T-helper 1 cell treated with Interleukin-12 subunit alpha and Interleukin-12 subunit beta and Interleukin-4 antibody, amounts not matched to agents 30 μg/mL and 1 μg/mL, for 36 hours (primary cell): ENCODE results near the gene ZSWIM4.
"Not testable (repeated sequence)": the region's sequence is repeated elsewhere in the genome, so short reads cannot be mapped to it uniquely, and the experiment has no call there.

Experiments used
- H3K27ac Mint-ChIP-seq: one replicate; pipeline ENCODE4 v1.8.0; 2021; ENCODE audit warnings: mild to moderate bottlenecking, mixed read lengths
- H3K27me3 Mint-ChIP-seq: one replicate; pipeline ENCODE4 v1.8.0; 2021; ENCODE audit warnings: low read depth, mixed read lengths
- H3K36me3 Mint-ChIP-seq: one replicate; pipeline ENCODE4 v1.8.0; 2021; ENCODE audit warnings: low read depth, mixed read lengths
- H3K4me1 Mint-ChIP-seq: one replicate; pipeline ENCODE4 v1.8.0; 2021; ENCODE audit warnings: low read depth, mixed read lengths
- H3K4me3 Mint-ChIP-seq: one replicate; pipeline ENCODE4 v1.8.0; 2021; ENCODE audit warnings: mild to moderate bottlenecking, moderate library complexity, mixed read lengths
- H3K9me3 Mint-ChIP-seq: one replicate; pipeline ENCODE4 v1.8.0; 2021; ENCODE audit warnings: mixed read lengths

Gene ZSWIM4

DNA sequence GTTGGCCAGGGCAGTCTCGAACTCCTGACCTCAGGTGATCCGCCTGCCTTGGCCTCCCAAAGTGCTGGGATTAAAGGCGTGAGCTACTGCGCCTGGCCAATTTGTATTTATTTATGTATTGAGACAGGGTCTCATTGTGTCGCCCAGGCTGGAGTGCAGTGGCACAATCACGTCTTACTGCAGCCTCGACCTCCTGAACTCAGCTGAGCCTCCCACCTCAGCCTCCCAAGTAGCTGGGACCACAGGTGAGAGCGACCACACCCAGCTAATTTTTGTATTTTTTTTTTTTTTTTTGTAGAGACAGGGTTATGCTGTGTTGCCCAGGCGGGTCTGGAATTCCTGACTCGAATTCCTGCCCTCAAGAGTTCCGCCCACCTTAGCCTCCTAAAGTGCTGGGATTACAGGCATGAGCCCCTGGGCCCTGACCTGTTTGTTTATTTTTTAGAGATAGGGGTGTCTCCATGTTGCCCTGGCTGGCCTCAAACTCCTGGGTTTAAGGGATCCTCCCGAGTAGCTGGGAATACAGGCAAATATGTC lies 57.0 kb downstream of the ZSWIM4 start:
- not testable (repeated sequence) for H3K27me3 Mint-ChIP-seq, H3K27ac Mint-ChIP-seq, H3K4me1 Mint-ChIP-seq, H3K4me3 Mint-ChIP-seq, H3K36me3 Mint-ChIP-seq, H3K9me3 Mint-ChIP-seq

DNA sequence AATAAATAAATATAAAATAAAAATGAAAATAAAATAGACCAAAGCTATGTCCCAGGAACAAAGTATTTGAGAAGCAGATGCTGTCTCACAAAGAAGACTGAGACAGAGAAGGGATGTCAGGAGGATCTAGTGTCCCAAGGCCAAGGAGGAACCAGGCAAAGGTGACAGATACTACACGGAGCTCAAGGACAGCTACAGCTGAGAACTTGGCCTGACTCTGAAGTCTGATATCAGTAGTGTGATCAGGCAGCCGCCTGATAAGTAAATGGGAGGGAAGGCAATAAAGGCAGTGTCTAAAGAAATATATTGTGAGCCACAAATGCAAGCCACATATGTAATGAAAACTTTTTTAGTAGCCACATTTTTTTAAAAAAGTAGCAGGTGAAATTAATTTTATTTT lies 61.3 kb downstream of the ZSWIM4 start:
- H3K4me3 Mint-ChIP-seq, result no peak overlapping the region
- H3K27ac Mint-ChIP-seq, result no peak overlapping the region

DNA sequence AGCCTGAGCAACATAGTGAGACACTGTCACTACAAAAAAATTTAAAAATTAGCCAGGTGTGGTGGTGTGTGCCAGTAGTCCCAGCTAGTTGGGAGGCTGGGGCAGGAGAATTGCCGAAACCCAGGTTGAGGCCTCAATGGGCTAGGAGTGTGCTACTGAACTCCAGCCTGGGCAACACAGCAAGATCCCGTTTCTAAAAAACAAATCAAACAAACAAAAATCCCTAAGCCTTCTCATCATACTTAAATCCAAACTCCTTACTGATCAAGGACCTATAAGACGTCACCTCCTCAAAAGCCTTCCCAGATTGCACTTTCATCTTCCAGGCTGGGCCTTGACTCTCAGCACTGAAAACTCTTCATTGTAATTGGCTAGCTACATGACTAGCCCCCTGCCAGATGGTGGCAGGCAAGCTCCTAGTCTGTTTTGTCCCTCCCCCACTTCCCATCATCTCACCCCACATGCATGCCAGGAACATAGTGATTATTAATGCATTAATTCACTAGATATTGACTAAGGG lies 64.2 kb downstream of the ZSWIM4 start:
- no peaks in the 10 kb centered on the region for H3K9me3 Mint-ChIP-seq
- H3K27me3 Mint-ChIP-seq, result peaks cover 17% of the 10 kb centered on the region
- peaks cover 32% of the 10 kb centered on the region for H3K4me1 Mint-ChIP-seq
- H3K4me3 Mint-ChIP-seq, result no peak overlapping the region
- H3K27ac Mint-ChIP-seq, result peak overlapping the region; percentile 5
- no peaks in the 10 kb centered on the region for H3K36me3 Mint-ChIP-seq

More for the DNA sequence above, 61.3 kb downstream of the ZSWIM4 start:
- no peaks in the 10 kb centered on the region for H3K36me3 Mint-ChIP-seq
- H3K9me3 Mint-ChIP-seq, result no peaks in the 10 kb centered on the region
- H3K27me3 Mint-ChIP-seq, result peaks cover 3% of the 10 kb centered on the region
- H3K4me1 Mint-ChIP-seq, result peaks cover 14% of the 10 kb centered on the region

DNA sequence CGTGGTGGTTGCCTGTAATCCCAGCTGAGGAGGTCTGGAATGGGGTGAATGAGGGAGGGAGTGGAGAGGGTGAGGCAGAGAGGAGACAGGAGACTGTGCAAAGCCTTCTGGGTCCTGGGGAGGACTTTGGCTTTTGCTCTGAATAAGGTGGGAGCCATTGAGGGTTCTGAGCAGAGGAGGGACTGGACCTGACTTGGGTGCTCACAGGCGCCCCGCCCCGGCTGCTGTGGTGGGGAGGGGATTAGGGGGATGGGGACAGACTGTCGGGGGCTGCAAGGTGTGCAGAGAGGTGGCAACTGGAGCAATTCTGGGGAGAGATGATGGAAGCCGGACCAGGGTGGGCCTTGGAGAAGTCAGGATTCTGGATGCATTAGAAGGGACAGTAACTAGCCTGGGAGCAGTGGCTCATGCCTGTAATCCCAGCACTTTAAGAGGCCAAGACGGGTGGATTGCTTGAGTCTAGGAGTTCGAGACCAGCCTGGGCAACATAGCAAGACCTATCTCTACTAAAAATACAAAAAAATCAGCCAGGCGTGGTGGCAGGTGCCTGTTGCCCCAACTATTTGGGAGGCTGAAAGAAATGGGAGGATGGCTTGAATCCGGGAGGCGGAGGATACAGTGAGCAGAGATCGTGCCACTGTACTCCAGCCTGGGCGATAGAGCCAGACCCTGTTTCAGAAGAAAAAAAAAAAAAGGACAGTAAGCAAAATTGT lies 65.6 kb downstream of the ZSWIM4 start:
- H3K27ac Mint-ChIP-seq, result peak overlapping the region; percentile 98
- peak overlapping the region; percentile 95 for H3K4me3 Mint-ChIP-seq
- no peaks in the 10 kb centered on the region for H3K9me3 Mint-ChIP-seq
- H3K27me3 Mint-ChIP-seq, result peaks cover 20% of the 10 kb centered on the region
- no peaks in the 10 kb centered on the region for H3K36me3 Mint-ChIP-seq
- peaks cover 33% of the 10 kb centered on the region for H3K4me1 Mint-ChIP-seq

DNA sequence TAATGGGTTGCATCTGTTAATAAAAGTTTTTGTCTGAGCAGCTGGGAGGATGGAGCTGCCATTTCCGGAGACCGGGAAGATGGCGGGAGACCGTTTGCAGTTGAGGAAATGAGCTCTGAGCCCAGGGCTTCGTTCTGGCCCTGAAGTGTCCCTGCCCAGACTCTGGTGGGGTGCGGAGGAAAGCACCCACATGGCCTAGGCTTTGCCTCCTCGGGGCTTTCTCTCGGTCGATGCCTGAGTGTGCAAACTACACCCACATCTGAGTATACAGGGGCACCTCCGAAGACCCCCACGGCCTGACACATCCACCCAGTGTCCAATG lies 66.1 kb downstream of the ZSWIM4 start:
- H3K4me1 Mint-ChIP-seq, result peaks cover 35% of the 10 kb centered on the region
- H3K4me3 Mint-ChIP-seq, result peak overlapping the region; percentile 95
- H3K9me3 Mint-ChIP-seq, result no peaks in the 10 kb centered on the region
- H3K27me3 Mint-ChIP-seq, result peaks cover 22% of the 10 kb centered on the region
- H3K27ac Mint-ChIP-seq, result peak overlapping the region; percentile 98
- H3K36me3 Mint-ChIP-seq, result peaks cover under 1% of the 10 kb centered on the region

DNA sequence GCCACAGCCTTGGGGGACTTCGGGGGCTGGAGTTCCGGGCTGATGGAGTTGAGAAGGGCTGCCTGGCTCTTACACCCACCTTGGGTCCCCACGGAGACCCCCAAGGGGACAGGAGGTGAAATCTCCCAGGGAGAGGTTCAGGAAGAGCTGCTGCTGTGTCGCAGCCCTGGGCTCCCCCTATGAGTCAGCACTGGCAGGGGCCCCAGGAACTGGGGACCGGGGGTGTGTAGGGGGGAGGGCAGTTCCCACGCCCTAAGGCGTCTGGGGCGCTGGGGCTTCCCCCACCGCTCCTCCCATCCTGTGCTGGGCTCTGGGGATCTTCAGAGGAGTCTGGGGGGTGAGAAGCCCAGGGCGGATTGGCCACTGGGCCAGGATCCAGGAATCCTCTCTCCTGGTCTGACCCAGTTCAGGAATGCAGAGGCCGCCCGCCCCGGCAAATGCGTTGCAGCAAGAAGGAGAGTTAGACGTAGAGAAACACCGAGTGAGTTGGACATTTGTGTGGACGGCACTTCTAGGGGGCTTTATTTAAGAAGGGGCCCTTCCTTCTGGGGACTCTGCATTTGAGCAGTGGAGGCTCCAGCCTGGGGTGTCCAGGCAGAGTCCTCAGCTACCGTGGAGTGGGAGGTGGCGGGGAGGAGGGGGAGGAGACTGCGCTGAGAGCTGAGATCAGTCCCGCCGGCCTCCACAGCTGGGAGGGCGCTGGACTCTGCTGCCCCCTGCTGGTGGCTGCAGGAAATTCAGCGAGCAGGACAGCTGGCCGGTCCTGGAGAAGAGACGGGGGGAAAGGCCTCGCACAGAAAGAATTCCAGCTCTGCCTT lies 66.7 kb downstream of the ZSWIM4 start:
- peaks cover 26% of the 10 kb centered on the region for H3K27me3 Mint-ChIP-seq
- peaks cover 39% of the 10 kb centered on the region for H3K4me1 Mint-ChIP-seq
- peak overlapping the region; percentile 95 for H3K4me3 Mint-ChIP-seq

DNA sequence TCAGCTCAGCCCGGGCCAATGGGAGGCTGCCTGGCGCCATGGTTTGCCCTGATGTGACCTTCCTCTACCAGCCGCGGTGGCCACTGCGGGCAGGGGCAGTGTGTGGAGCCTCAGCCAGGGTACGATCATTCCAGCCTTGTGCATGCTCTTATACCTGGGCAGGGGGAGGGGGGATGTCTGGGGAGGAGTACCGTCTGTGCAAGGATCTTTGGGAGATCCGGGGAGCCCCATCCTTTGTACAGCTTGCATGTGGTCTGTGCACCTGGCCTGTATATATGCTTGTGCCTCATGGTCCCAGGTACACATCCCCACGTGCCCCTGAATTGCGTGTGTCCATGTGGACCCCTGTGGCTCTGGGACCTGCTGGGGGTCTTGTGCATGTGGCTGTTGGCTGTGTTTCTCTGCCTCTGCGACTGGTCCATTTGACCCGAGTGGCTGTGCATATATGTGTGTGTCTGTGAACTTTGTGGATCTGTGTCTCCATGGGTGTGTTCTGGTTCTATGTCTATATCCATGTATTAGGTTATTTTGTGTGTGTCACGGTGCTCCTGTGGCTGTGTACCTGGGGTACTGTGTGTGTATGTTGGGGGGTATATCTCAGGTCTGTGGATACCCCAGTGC lies 68.9 kb downstream of the ZSWIM4 start:
- no peaks in the 10 kb centered on the region for H3K9me3 Mint-ChIP-seq
- peaks cover 38% of the 10 kb centered on the region for H3K27me3 Mint-ChIP-seq
- peaks cover 4% of the 10 kb centered on the region for H3K36me3 Mint-ChIP-seq
- H3K27ac Mint-ChIP-seq, result peak overlapping the region; percentile 3
- peak overlapping the region; percentile 65 for H3K4me3 Mint-ChIP-seq
- peaks cover 39% of the 10 kb centered on the region for H3K4me1 Mint-ChIP-seq

More for the DNA sequence above, 66.7 kb downstream of the ZSWIM4 start:
- peaks cover 4% of the 10 kb centered on the region for H3K36me3 Mint-ChIP-seq
- no peaks in the 10 kb centered on the region for H3K9me3 Mint-ChIP-seq
- peak overlapping the region; percentile 98 for H3K27ac Mint-ChIP-seq

DNA sequence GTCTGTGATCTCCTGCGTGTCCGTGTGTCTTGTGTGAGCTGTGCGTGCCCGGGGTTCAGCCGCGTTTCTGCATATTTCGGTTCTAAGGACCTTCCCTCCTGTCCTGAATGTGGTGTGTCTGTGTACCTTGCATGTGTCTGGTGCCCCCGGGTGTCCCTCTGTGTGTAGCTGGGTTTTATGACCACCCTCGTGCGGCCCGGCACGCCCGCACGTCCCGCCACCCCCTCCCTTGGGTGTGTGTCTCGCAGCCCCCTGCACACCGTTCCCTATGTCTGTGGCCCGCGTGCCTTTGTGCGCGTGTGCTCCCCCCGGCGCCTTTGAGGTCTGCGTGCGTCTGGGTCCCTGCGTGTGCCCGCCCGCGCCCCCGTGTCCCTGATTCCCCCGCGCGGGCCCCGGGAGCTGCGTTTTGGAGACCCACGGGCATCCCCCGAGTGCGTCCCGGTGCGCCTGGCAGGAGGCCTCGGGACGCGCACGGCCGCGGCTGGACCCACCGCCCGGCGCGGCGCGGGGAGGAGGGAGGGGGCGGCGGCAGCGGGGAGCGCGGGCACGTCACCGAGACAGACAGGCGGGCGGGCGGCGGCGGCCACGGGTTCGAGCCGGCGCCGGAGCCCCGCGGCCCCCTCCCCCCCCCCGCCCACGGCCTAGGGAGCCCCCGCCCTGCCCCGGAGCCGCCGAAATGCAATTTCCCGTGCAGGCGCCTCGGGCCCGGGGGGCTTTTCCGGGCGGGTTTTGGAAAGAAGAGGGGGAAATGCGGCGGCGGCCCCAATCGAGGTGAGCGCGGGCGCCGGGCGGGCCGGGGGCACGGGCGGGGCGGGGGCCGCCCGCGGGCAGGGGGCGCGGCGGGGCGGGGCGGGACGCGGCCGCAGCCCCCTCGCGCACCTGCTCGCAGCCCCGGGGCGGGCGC lies 69.7 kb downstream of the ZSWIM4 start:
- Mint-ChIP-seq H3K27me3 (peaks cover 38% of the 10 kb centered on the region), H3K4me3 (peak overlapping the region; percentile 65), H3K36me3 (peaks cover 4% of the 10 kb centered on the region), H3K4me1 (peaks cover 34% of the 10 kb centered on the region), H3K9me3 (no peaks in the 10 kb centered on the region), H3K27ac (peak overlapping the region; percentile 3)

DNA sequence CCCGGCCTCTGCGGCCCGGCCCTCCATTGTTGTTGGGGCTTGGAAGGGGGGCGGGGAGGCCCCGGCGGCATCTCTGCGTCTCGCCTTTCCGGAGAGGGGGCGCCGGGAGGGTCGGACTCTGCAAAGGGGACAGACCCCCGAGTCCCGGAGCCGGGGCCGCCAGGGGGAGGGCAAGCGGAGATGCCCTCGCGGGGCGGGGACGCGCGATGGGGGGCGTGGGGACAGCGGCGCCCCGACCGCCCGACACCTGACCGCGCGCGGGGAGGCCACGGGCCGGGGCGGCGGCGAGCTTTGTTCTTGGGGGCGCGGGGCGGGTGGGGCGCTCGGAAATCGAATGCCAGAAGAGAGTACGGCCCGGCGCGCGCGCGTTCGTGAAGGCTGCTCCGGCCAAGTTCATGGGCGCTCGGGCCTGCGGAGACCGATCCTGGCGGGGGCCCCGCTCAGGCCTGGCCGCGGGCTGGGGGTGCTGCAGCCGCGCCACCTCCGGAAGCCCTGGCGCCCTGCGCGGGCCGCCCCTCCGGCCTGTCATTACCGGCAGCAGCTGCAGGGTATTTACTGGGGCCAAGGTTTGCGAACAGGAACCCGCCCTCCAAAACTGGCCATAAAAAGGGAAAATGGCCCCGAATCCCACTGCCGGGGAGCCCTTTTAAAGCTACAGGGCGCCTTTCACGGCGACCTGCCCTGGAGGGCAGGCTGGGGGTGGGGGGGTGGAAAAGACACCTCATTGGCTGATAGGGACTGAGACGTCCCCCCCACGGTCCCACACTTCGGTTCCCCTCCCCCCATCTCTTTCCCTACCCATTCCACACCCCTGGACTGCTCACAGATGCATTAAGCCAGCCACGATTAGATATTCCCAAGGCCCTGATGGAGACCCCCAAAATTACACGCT lies 70.6 kb downstream of the ZSWIM4 start:
- Mint-ChIP-seq H3K36me3 (peaks cover 4% of the 10 kb centered on the region), H3K9me3 (no peaks in the 10 kb centered on the region), H3K27me3 (peaks cover 39% of the 10 kb centered on the region), H3K27ac (no peak overlapping the region), H3K4me1 (peaks cover 31% of the 10 kb centered on the region), H3K4me3 (peak overlapping the region; percentile 68)

DNA sequence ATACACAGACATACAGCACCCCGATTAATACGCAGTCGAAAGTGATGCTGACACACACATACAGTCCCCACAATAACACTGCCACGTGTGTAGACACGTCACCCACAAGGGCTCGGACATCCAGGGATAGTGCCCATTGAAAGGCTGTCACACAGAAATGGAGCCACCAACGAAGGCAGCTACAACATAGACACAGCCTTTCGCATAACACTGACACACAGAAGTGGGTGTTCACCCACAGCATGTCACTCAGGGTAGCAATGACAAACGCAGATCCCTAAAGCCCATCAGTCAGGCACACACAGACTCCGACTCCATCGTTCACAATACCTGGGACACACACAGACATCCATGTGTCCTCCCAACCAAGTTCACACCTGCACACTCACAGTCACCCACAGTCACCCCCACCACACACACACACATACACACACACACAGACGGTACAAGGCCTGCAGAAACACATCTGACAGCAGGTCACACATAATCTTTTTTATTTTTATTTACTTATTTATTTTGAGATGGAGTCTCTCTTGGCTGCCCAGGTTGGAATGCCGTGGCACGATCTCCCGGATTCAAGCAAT lies 71.3 kb downstream of the ZSWIM4 start:
- peaks cover 4% of the 10 kb centered on the region for H3K36me3 Mint-ChIP-seq
- peak overlapping the region; percentile 68 for H3K4me3 Mint-ChIP-seq
- peaks cover 24% of the 10 kb centered on the region for H3K4me1 Mint-ChIP-seq
- H3K27ac Mint-ChIP-seq, result peak overlapping the region; percentile 43
- no peaks in the 10 kb centered on the region for H3K9me3 Mint-ChIP-seq
- H3K27me3 Mint-ChIP-seq, result peaks cover 43% of the 10 kb centered on the region

DNA sequence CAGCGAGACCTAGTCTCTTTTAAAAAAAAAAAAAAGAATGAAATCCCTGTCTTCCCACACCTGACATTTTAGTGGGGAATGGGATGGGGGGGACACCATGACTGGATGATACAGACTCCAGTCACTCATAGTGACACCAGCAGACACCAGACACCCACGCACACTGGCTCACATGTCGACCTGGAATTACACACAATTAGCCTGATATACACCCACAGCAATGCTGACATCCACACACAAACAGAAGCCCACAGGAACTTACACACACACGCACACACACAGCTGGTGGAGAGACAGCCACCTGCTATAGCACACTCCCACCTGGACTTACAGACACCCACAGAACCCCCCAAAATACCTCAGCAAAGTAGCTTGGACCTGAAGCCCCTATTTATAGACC lies 73.4 kb downstream of the ZSWIM4 start:
- no peak overlapping the region for H3K4me3 Mint-ChIP-seq
- H3K27ac Mint-ChIP-seq, result no peak overlapping the region
- no peaks in the 10 kb centered on the region for H3K9me3 Mint-ChIP-seq
- peaks cover 36% of the 10 kb centered on the region for H3K27me3 Mint-ChIP-seq
- peaks cover 4% of the 10 kb centered on the region for H3K36me3 Mint-ChIP-seq
- H3K4me1 Mint-ChIP-seq, result peaks cover 14% of the 10 kb centered on the region

DNA sequence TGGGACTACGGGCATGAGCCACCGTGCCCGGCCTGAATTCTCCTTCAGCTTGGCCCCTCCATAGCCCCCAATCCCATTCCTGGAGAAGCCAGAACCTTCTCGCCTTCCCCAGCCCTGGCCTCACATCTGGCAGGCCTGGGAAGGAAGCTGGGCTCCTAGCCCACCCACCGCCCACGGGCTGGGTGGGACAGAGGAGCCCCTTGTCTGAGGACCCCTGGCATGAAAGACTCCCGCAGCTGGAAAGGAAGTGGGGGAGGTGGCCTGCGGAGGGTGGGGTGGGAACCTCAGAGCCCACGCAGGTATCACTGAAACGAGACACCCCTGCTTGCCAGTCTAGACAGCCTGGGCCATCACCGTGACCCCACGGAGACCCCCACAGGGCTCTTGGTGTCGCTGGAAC lies 74.0 kb downstream of the ZSWIM4 start:
- H3K36me3 Mint-ChIP-seq, result peaks cover 4% of the 10 kb centered on the region
- H3K4me3 Mint-ChIP-seq, result no peak overlapping the region
- H3K27me3 Mint-ChIP-seq, result peaks cover 30% of the 10 kb centered on the region
- no peak overlapping the region for H3K27ac Mint-ChIP-seq
- no peaks in the 10 kb centered on the region for H3K9me3 Mint-ChIP-seq
- peaks cover 9% of the 10 kb centered on the region for H3K4me1 Mint-ChIP-seq

DNA sequence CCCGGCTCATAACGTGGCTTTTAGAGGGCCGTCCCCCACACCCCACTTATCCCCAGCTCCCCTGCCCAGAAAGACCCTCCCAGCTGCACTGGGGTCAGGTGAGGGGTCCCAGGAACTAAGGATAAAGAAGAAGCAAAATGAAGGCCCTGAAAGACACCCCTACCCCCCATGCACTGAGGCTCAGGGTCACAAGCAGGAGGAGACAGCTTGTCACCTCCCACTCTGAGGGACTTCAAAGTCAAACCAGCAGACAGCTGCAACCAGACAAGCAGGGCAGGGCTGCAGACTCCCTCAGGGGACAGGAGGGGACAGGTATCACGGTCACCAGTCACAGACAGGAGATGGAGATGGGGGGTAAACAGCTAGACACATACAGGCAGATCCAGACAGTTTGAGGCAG lies 75.6 kb downstream of the ZSWIM4 start:
- Mint-ChIP-seq H3K36me3 (peaks cover 4% of the 10 kb centered on the region), H3K27me3 (peaks cover 29% of the 10 kb centered on the region), H3K4me3 (no peak overlapping the region), H3K4me1 (peaks cover 6% of the 10 kb centered on the region), H3K9me3 (no peaks in the 10 kb centered on the region), H3K27ac (no peak overlapping the region)
